GM19240 (cell line): ENCODE data around the gene FAM13A.
"Not testable (repeated sequence)": the region's sequence is repeated elsewhere in the genome, so short reads cannot be mapped to it uniquely, and the experiment has no call there.

Experiments used
- DNase-seq: peaks from one replicate; pipeline ENCODE4 v3.0.0; 2011; ENCODE audit warnings: low spot score; ENCODE audit not compliant: insufficient read length

FAM13A gene

DNA sequence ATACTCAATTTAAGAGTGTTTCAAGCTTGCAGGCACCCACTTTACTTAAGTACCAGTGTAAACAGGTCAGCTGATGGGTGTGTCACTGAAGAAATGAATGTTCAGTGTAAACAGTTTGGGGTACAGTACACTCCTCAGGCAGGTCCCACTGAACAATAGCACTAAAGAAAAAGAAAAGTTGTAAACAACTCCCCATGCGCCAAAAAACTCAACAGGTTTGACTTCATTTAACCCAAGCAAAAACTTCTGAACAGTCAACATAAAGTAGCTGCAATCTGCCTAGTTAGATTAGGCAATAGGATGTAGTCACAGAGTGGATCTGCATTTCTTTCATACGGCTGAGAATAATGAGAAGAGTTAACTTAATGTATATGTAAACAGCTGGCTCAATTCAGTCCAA is 93.2 kb downstream of the FAM13A start:
- DNase-seq = no peak

DNA sequence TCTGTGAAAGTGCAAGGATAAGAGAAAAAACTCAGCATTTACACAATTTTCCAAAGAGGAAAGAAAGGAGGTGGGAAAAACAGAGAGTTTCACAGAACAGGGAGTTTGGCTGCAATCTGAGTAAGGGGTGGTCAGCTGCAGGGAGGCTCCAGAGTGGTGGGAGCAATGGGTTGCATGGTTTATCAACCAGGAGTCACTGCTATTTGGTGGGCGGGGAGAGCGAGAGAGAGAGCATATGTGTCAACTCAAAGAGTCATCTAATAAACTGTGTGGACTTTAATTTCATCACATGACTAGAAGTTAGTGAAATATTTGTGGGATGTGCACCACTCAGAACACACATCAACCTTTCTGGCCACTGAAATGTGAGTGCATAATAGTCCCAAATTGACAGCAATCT is 94.6 kb downstream of the FAM13A start:
- no peak for DNase-seq

DNA sequence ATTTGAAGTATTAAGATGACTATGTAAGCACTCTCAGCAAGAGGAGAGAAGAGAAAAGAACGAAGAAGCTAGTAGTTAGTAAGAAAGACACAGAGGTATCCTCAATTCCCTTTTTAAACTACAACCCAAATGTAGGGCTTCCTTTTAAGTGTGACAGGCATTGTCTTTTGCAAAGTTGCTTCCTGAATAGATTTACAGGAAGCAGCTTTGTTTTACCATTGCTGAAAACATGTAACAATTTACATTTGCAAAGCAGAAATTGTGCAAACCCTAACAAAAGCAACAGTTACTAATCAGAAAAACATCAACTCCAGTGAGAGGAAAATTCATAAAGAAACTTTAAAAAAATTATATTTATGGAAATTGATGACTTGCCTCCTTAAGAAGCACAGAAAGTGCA is 96.4 kb downstream of the FAM13A start:
- DNase-seq = no peak

DNA sequence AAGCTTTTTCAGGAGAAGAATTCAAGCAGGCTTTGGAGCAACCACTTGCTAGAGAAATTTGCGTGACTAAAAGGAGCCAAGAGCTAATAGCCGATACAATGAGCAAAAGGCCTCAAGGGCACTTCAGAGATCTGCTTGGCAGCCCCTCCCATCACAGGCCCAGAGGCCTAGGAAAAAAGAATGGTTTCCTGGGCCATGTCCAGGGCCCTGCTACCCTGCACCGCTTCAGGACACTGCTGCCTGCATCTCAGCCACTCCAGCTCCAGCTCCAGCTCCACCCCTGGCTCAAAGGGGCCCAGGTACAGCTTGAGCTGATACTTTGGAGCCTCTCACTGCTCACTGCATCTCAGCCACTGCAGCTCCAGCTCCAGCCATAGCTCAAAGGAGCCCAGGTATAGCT is 98.9 kb downstream of the FAM13A start:
- DNase-seq = no peak

DNA sequence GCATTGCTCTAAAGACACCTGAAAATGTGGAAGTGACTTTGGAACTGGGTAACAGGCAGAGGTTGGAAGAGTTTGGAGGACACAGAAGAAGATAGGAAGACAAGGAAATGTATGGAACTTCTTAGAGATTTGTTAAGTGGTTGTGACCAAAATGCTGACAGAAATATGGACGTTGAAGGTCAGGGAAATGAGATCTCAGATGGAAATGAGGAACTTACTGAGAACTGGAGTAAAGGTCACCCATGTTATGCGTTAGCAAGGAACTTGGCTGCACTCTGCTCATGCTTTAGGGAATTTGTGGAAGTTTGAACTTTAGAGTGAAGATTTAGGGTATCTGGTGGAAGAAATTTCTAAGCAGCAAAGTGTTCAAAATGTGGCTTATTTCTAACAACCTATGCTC is 99.4 kb downstream of the FAM13A start:
- DNase-seq = no peak

DNA sequence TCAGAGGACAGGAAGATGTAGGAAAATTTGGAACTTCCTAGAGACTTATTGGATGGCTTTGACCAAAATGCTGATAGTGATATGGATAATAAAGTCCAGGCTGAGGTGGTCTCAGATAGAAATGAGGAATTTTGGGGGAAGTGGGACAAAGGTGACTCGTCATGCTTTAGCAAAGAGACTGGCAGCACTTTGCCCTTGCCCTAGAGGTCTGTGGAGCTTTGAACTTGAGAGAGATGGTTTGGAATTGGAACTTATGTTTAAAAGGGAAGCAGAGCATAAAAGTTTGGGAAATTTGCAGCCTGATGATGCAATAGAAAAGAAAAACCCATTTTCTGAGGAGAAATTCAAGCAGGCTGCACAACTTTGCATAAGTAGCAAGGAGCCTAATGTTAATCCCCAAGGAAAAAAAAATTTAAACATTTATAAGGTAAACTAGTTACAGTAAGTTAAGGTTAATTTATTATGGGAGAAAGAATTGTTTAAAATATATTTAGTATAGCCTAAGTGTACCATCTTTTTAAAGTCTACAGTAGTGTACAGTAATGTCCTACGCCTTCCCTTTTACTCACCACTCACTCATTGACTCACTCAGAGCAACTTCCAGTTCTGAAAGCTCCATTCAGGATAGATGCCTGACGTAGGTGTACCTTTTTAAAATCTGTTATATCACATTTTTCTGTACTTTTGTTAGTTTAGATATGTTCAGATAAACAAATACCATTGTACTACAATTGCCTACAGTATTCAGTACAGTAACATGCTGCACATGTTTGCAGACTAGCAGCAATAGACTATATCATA is 101.2 kb downstream of the FAM13A start:
- no peak for DNase-seq

DNA sequence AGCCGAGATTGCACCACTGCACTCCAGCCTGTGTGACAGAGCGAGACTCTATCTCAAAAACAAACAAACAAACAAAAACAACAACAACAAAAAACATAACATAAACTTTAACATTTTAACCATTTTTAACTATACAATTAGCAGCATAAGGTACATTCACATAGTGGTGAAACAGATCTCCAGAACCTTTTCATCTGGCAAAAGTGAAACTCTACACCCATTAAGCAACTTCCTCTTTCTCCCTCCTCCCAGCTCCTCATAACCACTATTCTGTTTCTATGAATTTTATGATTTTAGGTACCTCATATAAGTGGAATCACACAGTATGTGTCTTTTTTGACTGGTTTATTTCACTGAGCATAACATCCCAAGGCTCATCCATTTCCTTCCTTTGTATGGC is 103.6 kb downstream of the FAM13A start:
- DNase-seq = no peak

DNA sequence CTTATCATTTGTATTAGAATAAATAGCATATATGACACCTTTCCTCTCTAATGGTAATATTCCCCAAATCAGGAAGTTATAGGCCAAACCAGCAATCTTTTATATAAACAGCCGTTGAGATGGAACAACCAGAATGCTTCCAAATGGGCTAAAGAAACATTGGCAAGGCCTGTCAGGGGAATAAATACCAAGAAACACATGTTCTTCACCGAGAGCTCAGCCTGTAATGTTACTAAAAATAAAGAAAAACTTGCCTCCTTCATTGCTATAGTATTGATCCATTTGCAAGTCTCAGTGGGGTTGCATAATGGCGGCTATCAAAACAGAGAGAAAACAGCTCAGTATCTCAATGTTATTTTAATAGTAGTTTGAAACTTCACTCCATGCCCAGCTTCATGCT is 104.9 kb downstream of the FAM13A start:
- DNase-seq = no peak

DNA sequence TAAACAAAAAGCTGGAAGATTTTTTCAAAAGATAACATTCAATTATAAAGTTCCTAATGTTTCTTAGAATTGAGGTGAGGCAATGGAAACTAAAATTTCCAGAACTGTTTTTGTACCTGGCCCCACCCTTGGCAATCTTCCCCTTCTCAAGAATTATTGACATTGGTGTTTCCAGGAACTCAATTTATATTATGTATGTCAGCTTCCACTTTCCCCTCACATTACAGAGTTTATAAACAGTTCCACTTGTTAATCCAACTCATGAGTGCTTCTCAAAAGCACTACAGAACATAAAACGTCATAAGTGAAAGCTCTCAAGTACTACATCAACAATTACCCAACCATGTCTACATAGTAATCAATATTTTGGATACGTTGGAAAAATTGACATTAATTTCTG is 107.4 kb downstream of the FAM13A start:
- no peak for DNase-seq

DNA sequence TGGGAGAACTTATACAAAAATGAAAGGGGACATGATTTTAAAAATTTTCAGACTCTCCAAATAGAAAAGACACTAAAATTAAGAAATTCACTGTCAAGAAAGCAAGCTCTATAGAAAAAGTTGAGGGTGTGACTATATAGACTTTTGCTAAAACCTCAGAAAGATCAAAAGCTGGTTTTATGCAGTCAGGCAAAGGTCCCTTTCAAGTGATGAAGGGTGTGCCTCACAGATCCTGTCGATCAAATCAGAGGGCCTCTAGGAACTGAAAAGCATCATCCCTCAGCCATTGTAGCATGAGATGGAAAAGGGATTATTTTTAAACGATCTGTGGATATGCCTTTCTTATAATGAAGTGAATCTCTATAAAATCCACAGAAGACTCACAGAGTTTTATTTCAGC is 116.5 kb downstream of the FAM13A start:
- no peak for DNase-seq

DNA sequence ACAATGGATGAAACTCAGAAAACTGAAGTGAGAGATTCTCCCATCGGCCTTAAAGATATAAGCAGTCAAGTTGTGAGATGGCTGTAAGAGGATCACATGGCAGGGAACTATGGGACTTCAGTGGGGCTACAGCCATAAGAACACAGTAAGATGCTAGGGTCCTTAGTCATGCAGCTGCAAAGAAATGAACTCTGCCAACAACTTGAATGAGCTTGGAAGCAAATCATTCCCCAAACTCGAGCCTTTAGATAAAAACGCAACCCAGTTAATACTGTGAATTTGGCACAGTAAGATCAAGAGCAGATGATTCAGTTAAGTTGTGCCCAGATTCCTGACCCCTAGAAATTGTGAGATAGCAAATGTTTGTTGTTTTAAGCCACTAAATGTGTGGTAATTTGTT is 117.3 kb downstream of the FAM13A start:
- DNase-seq = no peak

DNA sequence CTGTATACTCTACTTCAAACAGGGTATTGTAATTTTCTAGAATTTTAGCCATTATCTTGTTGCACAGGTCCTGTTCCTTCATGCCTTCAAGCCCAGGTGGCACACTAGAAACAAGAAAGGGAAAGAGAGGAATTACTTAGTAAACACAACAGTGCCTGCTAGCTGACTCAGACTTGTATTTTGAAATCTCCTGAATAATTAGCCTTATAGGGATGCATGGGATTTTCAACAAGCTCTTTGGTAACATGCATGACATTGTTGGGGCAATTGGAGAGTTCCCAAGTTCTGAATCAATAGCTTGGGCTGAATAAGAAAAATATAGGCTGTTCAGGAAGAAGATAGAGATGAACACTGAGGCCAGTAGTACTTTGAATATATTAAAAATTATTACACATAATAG is 118.8 kb downstream of the FAM13A start:
- no peak for DNase-seq

DNA sequence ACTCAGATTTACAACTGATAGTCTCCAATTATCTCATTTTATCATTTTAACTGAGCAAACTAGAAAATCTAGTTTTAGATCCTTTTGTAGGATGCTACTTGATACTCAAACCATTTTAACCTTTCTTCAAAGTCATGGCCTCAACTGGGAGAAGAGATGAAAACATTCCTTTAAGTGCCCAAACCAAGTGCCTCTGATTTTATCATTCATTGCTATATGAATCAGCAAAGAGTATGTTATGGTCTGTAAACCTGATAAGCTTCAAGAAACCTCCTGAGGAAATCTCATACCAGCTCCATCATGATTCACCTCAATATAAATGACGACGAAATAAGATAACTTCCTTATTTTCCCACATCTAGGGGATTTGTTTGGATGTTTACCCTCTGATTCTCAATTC is 119.9 kb downstream of the FAM13A start:
- DNase-seq = no peak

DNA sequence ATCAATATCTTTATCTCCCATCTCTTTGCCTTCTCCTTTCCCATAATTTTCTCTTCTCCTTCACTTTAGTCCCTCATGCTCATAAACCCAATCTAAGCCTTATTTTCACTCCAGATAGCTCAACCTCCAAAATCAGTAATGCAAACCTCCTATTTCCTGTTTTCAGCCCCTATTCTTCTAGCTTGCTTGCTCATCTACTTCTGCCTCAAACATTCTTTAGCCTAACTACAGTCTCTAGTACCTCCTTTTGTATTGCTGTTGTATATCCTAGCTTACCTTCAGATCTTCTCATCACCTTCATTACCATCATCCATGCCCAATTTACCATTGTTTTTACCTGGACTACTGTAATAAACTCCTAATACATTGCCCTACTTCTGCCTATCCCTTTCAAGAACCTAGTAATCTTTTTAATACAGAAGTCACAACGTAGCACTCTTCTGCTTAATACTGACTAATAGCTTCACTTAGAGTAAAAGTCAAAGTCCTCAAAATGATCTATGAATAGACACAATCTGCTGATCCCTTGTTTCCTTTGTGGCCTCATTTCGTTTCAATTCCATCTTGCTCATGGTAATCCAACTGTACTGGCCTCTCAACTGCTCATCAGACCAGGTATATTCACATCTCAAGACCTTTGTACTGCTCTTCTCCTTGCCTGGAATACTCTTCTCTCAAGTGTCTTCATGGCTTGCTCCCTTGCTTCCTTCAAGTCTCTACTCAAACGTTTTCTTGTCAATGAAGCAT is 123.4 kb downstream of the FAM13A start:
- no peak for DNase-seq

DNA sequence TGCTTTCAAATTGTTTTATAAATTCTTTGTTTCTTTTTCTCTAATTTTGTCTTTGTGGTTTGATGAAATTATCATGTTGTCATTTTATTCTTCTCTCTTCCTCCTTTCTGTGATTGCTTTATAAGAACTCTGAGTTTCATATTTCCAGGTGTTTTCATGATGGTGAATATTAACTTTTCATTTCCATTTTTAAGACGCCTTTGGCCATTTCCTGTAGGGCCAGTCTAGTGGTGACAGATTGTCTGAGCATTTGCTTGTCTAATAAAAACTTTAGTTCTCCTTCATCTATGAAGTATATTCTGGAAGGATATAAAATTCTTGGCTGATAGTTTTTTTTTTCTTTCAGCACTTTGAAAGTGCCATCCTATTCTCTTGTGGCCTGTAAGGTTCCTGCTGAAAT is 128.1 kb downstream of the FAM13A start:
- DNase-seq = no peak

DNA sequence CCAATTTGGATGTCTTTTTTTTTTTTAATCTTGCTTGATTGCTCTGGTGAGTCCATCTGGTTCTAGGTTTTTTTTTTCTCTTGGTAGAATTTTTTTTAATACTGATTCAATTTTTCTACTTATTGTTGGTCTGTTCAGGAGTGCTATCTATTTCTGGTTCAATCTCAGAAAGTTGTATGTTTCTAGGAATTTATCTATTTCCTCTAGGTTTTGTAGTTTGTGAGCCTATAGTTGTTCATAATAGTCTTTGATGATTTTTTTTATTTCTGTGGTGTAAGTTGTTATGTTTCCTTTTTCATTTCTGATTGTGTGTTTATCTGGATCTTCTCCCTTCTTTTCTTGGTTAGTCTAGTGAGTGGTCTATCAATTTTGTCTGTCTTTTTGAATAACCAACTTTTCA is 129.6 kb downstream of the FAM13A start:
- no peak for DNase-seq

DNA sequence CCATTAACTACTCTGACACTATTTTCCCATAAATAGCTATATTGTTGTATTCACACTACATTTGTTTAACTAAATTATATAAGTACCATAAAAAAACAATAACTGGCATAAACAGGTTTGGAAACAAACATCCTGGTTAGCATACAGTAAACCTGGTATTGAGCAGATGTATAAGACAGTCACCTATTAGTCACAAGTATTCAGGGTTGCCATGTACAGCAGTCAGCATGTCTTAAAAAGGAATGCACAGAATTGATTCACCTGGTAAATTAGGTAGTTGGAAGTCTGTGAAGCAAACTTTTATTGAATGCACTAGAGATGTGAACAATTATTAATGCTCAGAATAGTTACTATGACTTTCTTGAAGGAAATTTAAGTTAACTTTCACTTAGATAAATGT is 137.9 kb downstream of the FAM13A start:
- DNase-seq = no peak

DNA sequence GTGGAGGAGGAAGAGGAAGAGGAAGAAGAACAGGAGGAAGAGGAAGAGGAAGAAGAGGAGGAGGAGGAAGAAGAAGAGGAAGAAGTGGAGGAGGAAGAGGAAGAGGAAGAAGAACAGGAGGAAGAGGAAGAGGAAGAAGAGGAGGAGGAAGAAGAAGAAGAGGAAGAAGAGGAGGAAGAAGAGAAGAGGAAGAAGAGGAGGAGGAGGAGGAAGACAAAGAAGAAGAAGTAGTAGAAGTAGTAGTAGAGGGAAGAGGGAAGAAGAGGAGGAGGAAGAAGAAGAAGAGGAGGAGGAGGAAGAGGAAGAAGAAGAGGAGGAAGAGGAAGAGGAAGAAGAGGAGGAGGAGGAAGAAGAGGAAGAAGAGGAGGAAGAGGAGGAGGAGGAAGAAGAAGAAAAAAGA is 143.8 kb downstream of the FAM13A start:
- DNase-seq = not testable (repeated sequence)

DNA sequence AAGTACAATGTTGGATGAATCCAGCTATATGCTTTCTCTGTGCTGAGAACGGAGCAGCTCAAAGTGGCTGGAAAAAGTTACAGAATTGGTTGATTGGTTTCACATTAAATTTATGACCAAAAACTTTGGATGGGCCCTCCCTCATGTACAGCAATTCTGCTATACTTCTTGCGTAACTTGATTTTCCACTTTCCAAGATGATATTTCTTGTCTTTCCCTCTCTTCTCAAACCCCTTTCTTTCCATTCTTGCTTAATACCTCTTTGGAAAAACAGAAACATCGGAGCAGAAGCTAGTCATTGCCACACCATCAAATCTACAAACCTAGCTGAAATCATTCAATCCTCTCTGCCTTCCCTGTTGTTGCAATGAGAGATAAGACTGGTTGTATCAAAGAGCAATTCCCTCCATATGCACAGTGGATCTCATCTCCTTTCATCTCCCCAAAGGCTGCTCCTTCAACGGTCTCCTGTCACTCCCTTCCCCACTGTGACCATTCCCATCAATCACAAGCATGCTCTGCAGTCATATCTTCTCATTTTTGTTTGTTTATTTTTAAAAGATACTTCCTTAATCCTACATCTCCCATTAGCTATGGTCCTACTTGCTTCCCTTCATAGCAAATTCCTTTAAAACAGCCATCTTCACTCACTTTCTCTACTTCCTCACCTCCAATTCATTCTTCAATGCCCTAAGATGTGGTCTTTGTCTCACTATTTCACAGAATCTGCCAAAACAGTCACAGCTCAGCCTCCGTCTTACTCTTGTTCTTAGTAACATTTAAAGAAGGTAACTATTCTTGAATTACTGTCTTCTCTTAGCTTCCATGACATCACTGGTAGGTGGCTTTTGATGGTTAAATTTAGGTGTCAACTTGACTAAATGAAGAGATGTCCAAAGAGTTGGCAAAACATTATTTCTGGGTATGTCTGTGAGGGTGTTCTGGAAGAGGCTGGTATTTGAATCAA is 145.5 kb downstream of the FAM13A start:
- DNase-seq = no peak

DNA sequence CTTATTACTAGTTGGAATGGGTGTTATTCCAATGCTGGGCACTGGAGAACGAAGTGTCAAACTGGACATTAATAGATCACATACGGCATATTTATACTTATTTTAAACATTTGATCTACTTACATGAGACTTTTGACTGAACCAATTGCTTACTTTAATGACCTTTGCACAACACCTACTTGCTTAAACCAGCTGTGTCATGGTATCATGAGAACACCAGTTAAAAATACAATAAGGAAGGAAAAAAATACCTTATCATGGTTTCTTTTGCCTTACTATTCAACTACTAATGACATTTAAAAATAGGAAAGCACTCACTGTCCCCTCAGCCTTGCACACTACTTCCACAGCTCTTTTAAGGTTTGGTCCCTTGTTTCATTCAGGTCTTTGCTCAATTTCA is 146.9 kb downstream of the FAM13A start:
- DNase-seq = no peak

DNA sequence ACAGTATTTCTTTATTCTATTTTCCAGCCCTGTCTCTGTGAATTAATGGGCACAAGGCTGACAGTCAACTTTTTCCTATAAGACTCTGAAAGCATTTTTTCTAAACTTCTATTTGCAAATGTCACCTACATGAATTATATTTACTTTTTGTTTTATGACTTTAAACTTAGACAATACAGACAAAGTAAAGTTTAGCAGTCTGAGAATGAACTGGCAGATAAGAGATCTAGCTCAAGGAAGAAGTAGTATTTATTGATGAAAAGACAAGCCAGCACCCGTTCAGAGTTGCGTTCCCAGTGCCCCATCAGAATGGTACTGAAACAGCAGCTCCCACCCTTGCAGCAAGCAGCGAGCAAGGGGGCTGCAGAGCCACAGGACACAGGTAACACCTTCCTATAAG is 148.5 kb downstream of the FAM13A start:
- DNase-seq = no peak

DNA sequence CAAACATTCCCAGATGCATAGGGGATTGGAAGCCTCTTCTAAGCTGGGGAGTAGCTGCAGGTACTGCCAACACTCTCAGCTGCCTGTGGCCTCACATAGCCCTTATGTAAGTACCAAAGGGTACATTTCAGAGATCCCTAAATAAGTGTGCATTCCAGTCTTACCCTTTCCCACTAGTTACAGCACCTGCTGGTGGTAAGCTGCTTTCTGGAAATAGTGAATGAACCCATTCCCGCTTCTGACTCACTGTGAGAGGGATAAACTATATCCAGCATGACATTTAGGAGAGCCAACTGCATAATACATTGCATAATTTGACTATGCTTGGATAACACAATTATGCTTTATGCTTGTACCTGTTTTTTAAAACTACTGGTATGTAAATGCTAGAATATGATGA is 149.0 kb downstream of the FAM13A start:
- no peak for DNase-seq
